Measurements from ENCODE around the gene BCAS4.

DNA sequence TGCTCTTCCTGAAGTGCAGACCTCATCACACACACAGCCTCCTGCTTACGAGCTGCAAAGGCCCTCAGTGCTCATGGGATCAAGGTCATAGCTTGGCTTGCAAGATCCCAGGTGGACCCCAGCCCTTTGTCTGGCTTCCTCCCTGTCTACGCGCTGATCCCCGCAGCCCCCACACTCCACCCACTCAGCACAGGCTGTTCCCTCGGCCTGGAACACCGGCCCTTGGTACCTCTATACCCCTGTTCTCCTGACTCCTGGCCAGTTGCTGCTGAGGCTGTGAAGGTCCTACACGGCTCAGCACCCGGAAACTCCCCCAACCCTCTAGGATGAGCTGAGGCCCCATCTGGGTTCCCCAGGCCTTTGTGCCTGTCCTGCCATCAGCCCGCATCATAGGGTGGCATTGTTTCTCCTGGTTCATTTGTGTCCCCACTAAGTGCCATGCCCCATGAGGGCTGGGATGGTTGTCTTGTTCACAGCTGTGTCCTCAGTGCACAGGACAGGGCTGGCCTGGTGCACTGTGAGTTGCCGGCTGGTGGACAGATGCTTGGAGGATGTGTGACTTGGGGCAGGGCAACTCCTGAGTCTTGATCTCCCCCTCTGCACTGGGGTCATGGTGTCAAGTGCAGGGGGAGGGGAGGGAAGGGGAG is 79.4 kb downstream of the BCAS4 start:
- TF ChIP-seq, protein P1, sequence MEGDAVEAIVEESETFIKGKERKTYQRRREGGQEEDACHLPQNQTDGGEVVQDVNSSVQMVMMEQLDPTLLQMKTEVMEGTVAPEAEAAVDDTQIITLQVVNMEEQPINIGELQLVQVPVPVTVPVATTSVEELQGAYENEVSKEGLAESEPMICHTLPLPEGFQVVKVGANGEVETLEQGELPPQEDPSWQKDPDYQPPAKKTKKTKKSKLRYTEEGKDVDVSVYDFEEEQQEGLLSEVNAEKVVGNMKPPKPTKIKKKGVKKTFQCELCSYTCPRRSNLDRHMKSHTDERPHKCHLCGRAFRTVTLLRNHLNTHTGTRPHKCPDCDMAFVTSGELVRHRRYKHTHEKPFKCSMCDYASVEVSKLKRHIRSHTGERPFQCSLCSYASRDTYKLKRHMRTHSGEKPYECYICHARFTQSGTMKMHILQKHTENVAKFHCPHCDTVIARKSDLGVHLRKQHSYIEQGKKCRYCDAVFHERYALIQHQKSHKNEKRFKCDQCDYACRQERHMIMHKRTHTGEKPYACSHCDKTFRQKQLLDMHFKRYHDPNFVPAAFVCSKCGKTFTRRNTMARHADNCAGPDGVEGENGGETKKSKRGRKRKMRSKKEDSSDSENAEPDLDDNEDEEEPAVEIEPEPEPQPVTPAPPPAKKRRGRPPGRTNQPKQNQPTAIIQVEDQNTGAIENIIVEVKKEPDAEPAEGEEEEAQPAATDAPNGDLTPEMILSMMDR (IDR thresholded peaks at IDR 0.05), result no peak
- no peak for TF ChIP-seq POLR2AphosphoS5 (IDR thresholded peaks at IDR 0.05)

Data from prostate gland (tissue), 2 donors.